Stimulated activated CD8-positive, alpha-beta memory T cell treated with anti-CD3 and anti-CD28 coated beads, Interleukin-7, amount 100 ng/mL, for 1 hour (primary cell): Measurements from ENCODE around the gene MROH2A.

Experiments used
- DNase-seq, 2 donors: peaks; one replicate each; pipeline ENCODE4 v3.0.0-alpha.2; 2020; ENCODE audit warnings: low read depth in 2 of 2

MROH2A gene

GRCh38 chr2:233817995-233818638, 40.0 kb downstream of the MROH2A start:
- DNase-seq = no peak

GRCh38 chr2:233818639-233819621, 40.8 kb downstream of the MROH2A start:
- DNase-seq = no peak

GRCh38 chr2:233819884-233820773, 42.0 kb downstream of the MROH2A start:
- DNase-seq = no peak

GRCh38 chr2:233820774-233821105, 42.6 kb downstream of the MROH2A start:
- DNase-seq = no peak

- DNase-seq = no peak
These were observed 43.1 kb downstream of the MROH2A start for GRCh38 chr2:233821196-233821595.

- no peak for DNase-seq
These were observed 43.6 kb downstream of the MROH2A start for GRCh38 chr2:233821709-233822100.

- no peak for DNase-seq
These were observed 44.1 kb downstream of the MROH2A start for GRCh38 chr2:233822101-233822771.

GRCh38 chr2:233822781-233823730, 44.9 kb downstream of the MROH2A start:
- DNase-seq = no peak

- no peak for DNase-seq
These were observed 45.6 kb downstream of the MROH2A start for GRCh38 chr2:233823731-233824121.

- DNase-seq = no peak
These were observed 46.2 kb downstream of the MROH2A start for GRCh38 chr2:233824373-233824772.

GRCh38 chr2:233828546-233829192, 50.5 kb downstream of the MROH2A start:
- no peak for DNase-seq

GRCh38 chr2:233829193-233830110, 51.3 kb downstream of the MROH2A start:
- DNase-seq = no peak

GRCh38 chr2:233830111-233830802, 52.1 kb downstream of the MROH2A start:
- DNase-seq = no peak

- DNase-seq = no peak
These were observed 53.0 kb downstream of the MROH2A start for GRCh38 chr2:233831011-233831721.

- DNase-seq = no peak
These were observed 53.7 kb downstream of the MROH2A start for GRCh38 chr2:233831861-233832260.

GRCh38 chr2:233832414-233832813, 54.3 kb downstream of the MROH2A start:
- no peak for DNase-seq

GRCh38 chr2:233832869-233833311, 54.8 kb downstream of the MROH2A start:
- DNase-seq = no peak
